Dermis blood vessel endothelial cell (primary cell): ENCODE data around the gene TCHP. TPM values are rescaled to one million over a fixed set of nuclear protein-coding genes. Genes with fewer than 3 reads are reported as not detected.
A peak's percentile ranks its signal among the peaks of the same experiment; 100 is the strongest.

Source experiments
- DNase-seq: peaks from one replicate; pipeline ENCODE4 v3.0.0; 2010
- total RNA-seq: library from RNA; depleted of rRNA; stranded (reverse); fragments of >200 nt; gene quantifications from 2 replicates; pipeline ENCODE4 v1.2.3, GENCODE V29; 2014

Gene TCHP
- total RNA-seq, 1 donor from 2014 or later = 17.4 TPM

- no peak for DNase-seq
Observed at GRCh38 chr12:109938947-109939346, 38.9 kb downstream of the TCHP start.

- no peak for DNase-seq
Observed at GRCh38 chr12:109939504-109939903, 39.4 kb downstream of the TCHP start.

GRCh38 chr12:109940339-109940923 lies 40.4 kb downstream of the TCHP start:
- no peak for DNase-seq

- DNase-seq = no peak
Observed at GRCh38 chr12:109943811-109944210, 43.7 kb downstream of the TCHP start.

GRCh38 chr12:109944561-109945359 lies 44.7 kb downstream of the TCHP start:
- DNase-seq = peak; percentile 85

- peak; percentile 79 for DNase-seq
Observed at GRCh38 chr12:109946505-109946904, 46.4 kb downstream of the TCHP start.

GRCh38 chr12:109946913-109947312 lies 46.8 kb downstream of the TCHP start:
- no peak for DNase-seq

GRCh38 chr12:109947521-109947920 lies 47.4 kb downstream of the TCHP start:
- DNase-seq = no peak

GRCh38 chr12:109948368-109948767 lies 48.3 kb downstream of the TCHP start:
- DNase-seq = no peak

GRCh38 chr12:109949089-109949488 lies 49.0 kb downstream of the TCHP start:
- no peak for DNase-seq

- no peak for DNase-seq
Observed at GRCh38 chr12:109950625-109951024, 50.6 kb downstream of the TCHP start.

- DNase-seq = no peak
Observed at GRCh38 chr12:109951136-109951535, 51.1 kb downstream of the TCHP start.

- DNase-seq = peak; percentile 54
Observed at GRCh38 chr12:109951751-109952150, 51.7 kb downstream of the TCHP start.

GRCh38 chr12:109952160-109952858 lies 52.2 kb downstream of the TCHP start:
- DNase-seq = no peak

- no peak for DNase-seq
Observed at GRCh38 chr12:109952873-109953272, 52.8 kb downstream of the TCHP start.

GRCh38 chr12:109953656-109954055 lies 53.6 kb downstream of the TCHP start:
- DNase-seq = no peak

GRCh38 chr12:109958374-109958773 lies 58.3 kb downstream of the TCHP start:
- DNase-seq = no peak

GRCh38 chr12:109959411-109960093 lies 59.5 kb downstream of the TCHP start:
- no peak for DNase-seq

- DNase-seq = peak; percentile 52
Observed at GRCh38 chr12:109961201-109961600, 61.1 kb downstream of the TCHP start.

GRCh38 chr12:109961612-109962011 lies 61.5 kb downstream of the TCHP start:
- no peak for DNase-seq

- DNase-seq = no peak
Observed at GRCh38 chr12:109962398-109962797, 62.3 kb downstream of the TCHP start.

GRCh38 chr12:109963330-109963729 lies 63.3 kb downstream of the TCHP start:
- no peak for DNase-seq
